DOHH2 (cell line): ENCODE measurements around the gene KIF6.

Source experiments
- H3F3A ChIP-seq: fragments of 200-600 bp; sonication (generic), shearing (Covaris generic); 2 replicates; pipeline ENCODE4 v1.6.0; 2016; ENCODE audit warnings: antibody characterized with exemption, mild to moderate bottlenecking; ENCODE audit not compliant: control insufficient read depth, insufficient read depth
- H3K27ac ChIP-seq: fragments of 200-600 bp; sonication (generic); 2 replicates; pipeline ENCODE4 v1.5.1; 2014; ENCODE audit warnings: low read depth, mild to moderate bottlenecking, low read length, moderate library complexity
- H3K27me3 ChIP-seq: fragments of 200-600 bp; sonication (generic); 2 replicates; pipeline ENCODE4 v1.6.1; 2014; ENCODE audit warnings: mild to moderate bottlenecking, low read length, mixed read lengths; ENCODE audit not compliant: control insufficient read depth
- H3K36me3 ChIP-seq: fragments of 200-600 bp; sonication (generic); 2 replicates; pipeline ENCODE4 v1.6.1; 2014; ENCODE audit warnings: mild to moderate bottlenecking, low read length, moderate library complexity, mixed read lengths; ENCODE audit not compliant: control insufficient read depth
- H3K4me1 ChIP-seq: fragments of 200-600 bp; sonication (generic); 2 replicates; pipeline ENCODE4 v1.6.1; 2014; ENCODE audit warnings: mild to moderate bottlenecking, low read length, mixed read lengths; ENCODE audit not compliant: control insufficient read depth
- H3K4me2 ChIP-seq: fragments of 200-600 bp; sonication (generic); 2 replicates; pipeline ENCODE4 v1.6.0; 2014; ENCODE audit warnings: mild to moderate bottlenecking, low read length, moderate library complexity
- H3K4me3 ChIP-seq: fragments of 200-600 bp; sonication (generic); 2 replicates; pipeline ENCODE4 v1.5.1; 2014; ENCODE audit warnings: mild to moderate bottlenecking, low read length, mixed read lengths
- H3K79me2 ChIP-seq: fragments of 200-600 bp; sonication (generic); 2 replicates; pipeline ENCODE4 v1.6.1; 2014; ENCODE audit warnings: mild to moderate bottlenecking, low read length, mixed read lengths; ENCODE audit not compliant: control insufficient read depth
- H3K9me2 ChIP-seq: fragments of 200-600 bp; sonication (generic); replicated peaks from 2 replicates; pipeline ENCODE4 v1.6.1; 2014; ENCODE audit warnings: mild to moderate bottlenecking, low read length, mixed read lengths; ENCODE audit not compliant: control insufficient read depth
- H3K9me3 ChIP-seq: fragments of 200-600 bp; sonication (generic); 2 replicates; pipeline ENCODE4 v1.6.1; 2014; ENCODE audit warnings: antibody characterized with exemption, low read length, mixed read lengths; ENCODE audit not compliant: control insufficient read depth, insufficient read depth
- H4K20me1 ChIP-seq: fragments of 200-600 bp; sonication (generic); 2 replicates; pipeline ENCODE4 v1.6.0; 2014; ENCODE audit warnings: low read depth, mild to moderate bottlenecking, antibody characterized with exemption, low read length, moderate library complexity; ENCODE audit not compliant: control insufficient read depth, insufficient read depth
- CTCF ChIP-seq: fragments of 200-600 bp; sonication (generic); IDR thresholded peaks from one replicate; pipeline ENCODE4 v1.5.1; 2014; ENCODE audit warnings: antibody characterized with exemption, mild to moderate bottlenecking, low read depth, low read length; ENCODE audit not compliant: poor library complexity, severe bottlenecking
- EZH2phosphoT487 ChIP-seq: fragments of 200-600 bp; sonication (generic); IDR thresholded peaks from 2 replicates; pipeline ENCODE4 v1.6.1; 2017; ENCODE audit warnings: borderline replicate concordance, mild to moderate bottlenecking, antibody characterized with exemption, low read length, moderate library complexity, mixed read lengths

KIF6 gene

DNA sequence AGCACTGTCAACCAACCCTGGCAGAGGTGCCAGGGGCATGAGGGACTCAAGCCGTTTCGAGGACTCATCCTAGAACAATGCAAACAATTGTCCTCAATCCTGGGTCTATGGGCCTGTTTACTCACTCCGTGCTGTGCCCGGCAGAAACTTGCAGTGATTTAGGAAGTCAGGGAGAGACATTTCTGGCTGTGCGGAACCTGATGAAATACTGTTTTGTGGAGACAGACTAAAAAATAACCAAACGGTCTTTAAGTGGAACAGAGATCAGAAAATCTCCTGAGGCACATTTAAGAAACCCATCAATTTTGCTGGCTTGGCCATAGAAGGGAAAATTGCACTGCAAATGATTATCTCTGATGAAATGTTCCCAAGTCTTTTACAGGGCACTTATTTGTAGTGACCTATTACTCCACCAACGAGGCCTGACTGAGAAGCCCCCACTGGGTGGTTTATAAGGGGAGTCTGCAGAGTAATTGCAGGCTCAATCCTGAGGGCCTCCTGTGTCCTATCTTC is 322.9 kb downstream of the KIF6 start:
- no peak overlapping the region for H3K4me2 ChIP-seq
- no peak overlapping the region for H3K27ac ChIP-seq
- no peaks in the 10 kb centered on the region for H3K79me2 ChIP-seq
- no peaks in the 10 kb centered on the region for H3K9me3 ChIP-seq
- no peaks in the 10 kb centered on the region for H3K27me3 ChIP-seq
- H3K4me1 ChIP-seq = no peaks in the 10 kb centered on the region
- TF ChIP-seq CTCF = no peak
- TF ChIP-seq EZH2phosphoT487 = no peak
- no peaks in the 10 kb centered on the region for H3K9me2 ChIP-seq
- H3K4me3 ChIP-seq = no peak overlapping the region
- H4K20me1 ChIP-seq = no peaks in the 10 kb centered on the region
- H3F3A ChIP-seq = no peaks in the 10 kb centered on the region
- no peaks in the 10 kb centered on the region for H3K36me3 ChIP-seq

GRCh38 chr6:39401376-39401775 is 323.8 kb downstream of the KIF6 start:
- H3K4me1 ChIP-seq = no peaks in the 10 kb centered on the region
- no peaks in the 10 kb centered on the region for H3K36me3 ChIP-seq
- no peaks in the 10 kb centered on the region for H4K20me1 ChIP-seq
- H3K27ac ChIP-seq = no peak overlapping the region
- no peaks in the 10 kb centered on the region for H3F3A ChIP-seq
- H3K79me2 ChIP-seq = no peaks in the 10 kb centered on the region
- no peaks in the 10 kb centered on the region for H3K9me2 ChIP-seq
- TF ChIP-seq EZH2phosphoT487 (no peak), CTCF (no peak)
- H3K4me3 ChIP-seq = no peak overlapping the region
- no peak overlapping the region for H3K4me2 ChIP-seq
- H3K27me3 ChIP-seq = no peaks in the 10 kb centered on the region
- H3K9me3 ChIP-seq = no peaks in the 10 kb centered on the region

GRCh38 chr6:39400026-39400425 is 325.2 kb downstream of the KIF6 start:
- Histone ChIP-seq H3K4me1 (no peaks in the 10 kb centered on the region), H3K79me2 (no peaks in the 10 kb centered on the region), H4K20me1 (no peaks in the 10 kb centered on the region), H3K27me3 (0 out of 2 replicates have a peak, but pooled peaks cover 4% of the 10 kb centered on the region), H3K4me3 (no peak overlapping the region), H3F3A (no peaks in the 10 kb centered on the region), H3K27ac (no peak overlapping the region), H3K9me3 (no peaks in the 10 kb centered on the region), H3K9me2 (no peaks in the 10 kb centered on the region), H3K4me2 (no peak overlapping the region), H3K36me3 (no peaks in the 10 kb centered on the region)
- TF ChIP-seq EZH2phosphoT487 (no peak), CTCF (no peak)

DNA sequence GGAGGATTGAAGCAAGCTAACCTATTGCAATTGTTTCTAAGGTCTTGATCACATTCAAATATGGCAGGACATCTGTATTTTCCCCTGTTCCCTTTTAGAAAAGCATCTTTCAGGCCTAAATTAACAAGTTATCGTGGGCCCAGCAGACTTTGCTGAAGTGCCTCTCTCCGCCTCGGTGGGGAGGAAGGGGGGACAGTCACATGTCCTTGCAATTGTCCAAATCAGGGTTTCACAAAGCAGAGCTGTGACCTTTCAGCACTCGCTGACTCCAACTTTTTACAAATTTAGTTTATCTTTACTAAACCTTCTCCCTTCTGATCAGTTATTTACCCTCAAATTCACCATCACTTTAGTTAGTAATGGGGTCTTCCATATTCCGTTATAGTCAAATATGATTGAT is 328.4 kb downstream of the KIF6 start:
- H3K9me3 ChIP-seq = no peaks in the 10 kb centered on the region
- H4K20me1 ChIP-seq = no peaks in the 10 kb centered on the region
- no peak overlapping the region for H3K4me3 ChIP-seq
- no peaks in the 10 kb centered on the region for H3K4me1 ChIP-seq
- TF ChIP-seq EZH2phosphoT487 (no peak), CTCF (no peak)
- no peaks in the 10 kb centered on the region for H3K79me2 ChIP-seq
- H3K36me3 ChIP-seq = no peaks in the 10 kb centered on the region
- H3K27me3 ChIP-seq = 0 out of 2 replicates have a peak, but pooled peaks cover 5% of the 10 kb centered on the region
- H3K9me2 ChIP-seq = no peaks in the 10 kb centered on the region
- H3K4me2 ChIP-seq = no peak overlapping the region
- H3F3A ChIP-seq = no peaks in the 10 kb centered on the region
- H3K27ac ChIP-seq = no peak overlapping the region
